ENCODE results near the gene HECTD4.

DNA sequence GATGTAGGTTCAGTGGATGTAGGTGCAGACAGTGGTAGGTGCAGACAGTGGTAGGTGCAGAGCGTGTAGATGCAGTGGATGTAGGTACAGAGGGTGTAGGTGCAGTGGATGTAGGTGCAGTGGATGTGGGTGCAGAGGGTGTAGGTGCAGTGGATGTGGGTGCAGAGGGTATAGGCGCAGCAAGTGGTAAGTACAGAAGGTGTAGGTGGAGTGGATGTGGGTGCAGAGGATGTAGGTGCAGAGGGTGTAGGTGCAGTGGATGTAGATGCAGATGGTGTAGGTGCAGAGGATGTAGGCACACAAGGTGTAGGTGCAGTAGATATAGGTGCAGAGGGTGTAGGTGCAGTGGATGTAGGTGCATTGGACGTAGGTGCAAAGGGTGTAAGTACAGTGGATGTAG is 86.0 kb downstream of the HECTD4 start:
- TF ChIP-seq, protein P1, sequence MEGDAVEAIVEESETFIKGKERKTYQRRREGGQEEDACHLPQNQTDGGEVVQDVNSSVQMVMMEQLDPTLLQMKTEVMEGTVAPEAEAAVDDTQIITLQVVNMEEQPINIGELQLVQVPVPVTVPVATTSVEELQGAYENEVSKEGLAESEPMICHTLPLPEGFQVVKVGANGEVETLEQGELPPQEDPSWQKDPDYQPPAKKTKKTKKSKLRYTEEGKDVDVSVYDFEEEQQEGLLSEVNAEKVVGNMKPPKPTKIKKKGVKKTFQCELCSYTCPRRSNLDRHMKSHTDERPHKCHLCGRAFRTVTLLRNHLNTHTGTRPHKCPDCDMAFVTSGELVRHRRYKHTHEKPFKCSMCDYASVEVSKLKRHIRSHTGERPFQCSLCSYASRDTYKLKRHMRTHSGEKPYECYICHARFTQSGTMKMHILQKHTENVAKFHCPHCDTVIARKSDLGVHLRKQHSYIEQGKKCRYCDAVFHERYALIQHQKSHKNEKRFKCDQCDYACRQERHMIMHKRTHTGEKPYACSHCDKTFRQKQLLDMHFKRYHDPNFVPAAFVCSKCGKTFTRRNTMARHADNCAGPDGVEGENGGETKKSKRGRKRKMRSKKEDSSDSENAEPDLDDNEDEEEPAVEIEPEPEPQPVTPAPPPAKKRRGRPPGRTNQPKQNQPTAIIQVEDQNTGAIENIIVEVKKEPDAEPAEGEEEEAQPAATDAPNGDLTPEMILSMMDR (conservative IDR thresholded peaks at IDR 0.05; ENCODE audit: low read length) = no peak
- no peak for TF ChIP-seq EZH2phosphoT487 (IDR thresholded peaks at IDR 0.05; ENCODE audit: borderline replicate concordance, low read depth, low read length)
